Astrocyte (in vitro differentiated cells and primary cell): ENCODE measurements around the gene CSRP2. TPM values are rescaled to one million over a fixed set of nuclear protein-coding genes. Genes with fewer than 3 reads are reported as not detected.
A peak's percentile ranks its signal among the peaks of the same experiment; 100 is the strongest.

Experiments
- DNase-seq: peaks from one replicate; pipeline ENCODE4 v3.0.0-alpha.2; 2010; ENCODE audit warnings: low read depth
- FAIRE-seq: peaks from 2 replicates; lab custom pipeline; 2011; peaks lifted over from hg19 to GRCh38; lab: Jason Lieb, UNC
- H2AFZ ChIP-seq: 2 replicates; pipeline ENCODE4 v1.6.0; 2012; ENCODE audit warnings: low read depth, low read length, inconsistent platforms
- H3K27ac ChIP-seq: 2 replicates; pipeline ENCODE4 v1.5.1; 2011; ENCODE audit warnings: low read depth, low read length, inconsistent platforms
- H3K27me3 ChIP-seq: 2 replicates; pipeline ENCODE4 v1.6.0; 2011; ENCODE audit warnings: low read length, inconsistent platforms; ENCODE audit not compliant: insufficient read depth
- H3K36me3 ChIP-seq: 2 replicates; pipeline ENCODE4 v1.5.1; 2011; ENCODE audit warnings: low read length, inconsistent platforms; ENCODE audit not compliant: insufficient read depth
- H3K4me1 ChIP-seq: 2 replicates; pipeline ENCODE4 v1.5.1; 2011; ENCODE audit warnings: low read length, inconsistent platforms; ENCODE audit not compliant: insufficient read depth
- H3K4me2 ChIP-seq: 2 replicates; pipeline ENCODE4 v1.6.0; 2012; ENCODE audit warnings: low read length, inconsistent platforms
- H3K4me3 ChIP-seq: 2 replicates; pipeline ENCODE4 v1.5.1; 2011; ENCODE audit warnings: low read depth, mild to moderate bottlenecking, low read length, inconsistent platforms; ENCODE audit not compliant: insufficient read depth
- H3K79me2 ChIP-seq: 2 replicates; pipeline ENCODE4 v1.6.0; 2012; ENCODE audit warnings: mild to moderate bottlenecking, low read length, inconsistent platforms; ENCODE audit not compliant: insufficient read depth
- H3K9ac ChIP-seq: 2 replicates; pipeline ENCODE4 v1.6.0; 2012; ENCODE audit warnings: mild to moderate bottlenecking, low read length, inconsistent platforms
- H3K9me3 ChIP-seq: 2 replicates; pipeline ENCODE4 v1.5.1; 2012; ENCODE audit warnings: low read depth, mild to moderate bottlenecking, low read length, inconsistent platforms; ENCODE audit not compliant: insufficient read depth
- H4K20me1 ChIP-seq: 2 replicates; pipeline ENCODE4 v1.6.0; 2012; ENCODE audit warnings: low read length, inconsistent platforms; ENCODE audit not compliant: insufficient read depth
- H3K27ac Mint-ChIP-seq: one replicate; pipeline ENCODE4 v1.8.0; 2021; ENCODE audit warnings: mild to moderate bottlenecking, mixed read lengths; ENCODE audit not compliant: unreplicated experiment
- H3K27me3 Mint-ChIP-seq: one replicate; pipeline ENCODE4 v1.8.0; 2021; ENCODE audit warnings: low read depth, mixed read lengths; ENCODE audit not compliant: unreplicated experiment
- H3K36me3 Mint-ChIP-seq: one replicate; pipeline ENCODE4 v1.8.0; 2021; ENCODE audit warnings: low read depth, mixed read lengths; ENCODE audit not compliant: unreplicated experiment
- H3K4me1 Mint-ChIP-seq: one replicate; pipeline ENCODE4 v1.8.0; 2021; ENCODE audit warnings: low read depth, mixed read lengths; ENCODE audit not compliant: unreplicated experiment
- H3K4me3 Mint-ChIP-seq: one replicate; pipeline ENCODE4 v1.8.0; 2021; ENCODE audit warnings: mild to moderate bottlenecking, moderate library complexity, mixed read lengths; ENCODE audit not compliant: unreplicated experiment
- H3K9me3 Mint-ChIP-seq: one replicate; pipeline ENCODE4 v1.8.0; 2021; ENCODE audit warnings: mild to moderate bottlenecking, mixed read lengths; ENCODE audit not compliant: unreplicated experiment
- EZH2 ChIP-seq: IDR thresholded peaks from 2 replicates; pipeline ENCODE4 v1.6.1; 2012; ENCODE audit warnings: mild to moderate bottlenecking, low read length, inconsistent platforms; ENCODE audit not compliant: insufficient read depth
- total RNA-seq: library from RNA; stranded (reverse); gene quantifications from 2 replicates; pipeline ENCODE4 v1.2.1, GENCODE V29; 2021
- TF ChIP-seq, protein P1 (sequence below): IDR thresholded peaks from 2 replicates; pipeline ENCODE4 v1.5.1; 2011; ENCODE audit warnings: low read depth, mild to moderate bottlenecking, inconsistent platforms, low read length, moderate library complexity; ENCODE audit not compliant: insufficient read depth

CSRP2 gene
- total RNA-seq, 1 donor from 2014 or later: 265 TPM

DNA sequence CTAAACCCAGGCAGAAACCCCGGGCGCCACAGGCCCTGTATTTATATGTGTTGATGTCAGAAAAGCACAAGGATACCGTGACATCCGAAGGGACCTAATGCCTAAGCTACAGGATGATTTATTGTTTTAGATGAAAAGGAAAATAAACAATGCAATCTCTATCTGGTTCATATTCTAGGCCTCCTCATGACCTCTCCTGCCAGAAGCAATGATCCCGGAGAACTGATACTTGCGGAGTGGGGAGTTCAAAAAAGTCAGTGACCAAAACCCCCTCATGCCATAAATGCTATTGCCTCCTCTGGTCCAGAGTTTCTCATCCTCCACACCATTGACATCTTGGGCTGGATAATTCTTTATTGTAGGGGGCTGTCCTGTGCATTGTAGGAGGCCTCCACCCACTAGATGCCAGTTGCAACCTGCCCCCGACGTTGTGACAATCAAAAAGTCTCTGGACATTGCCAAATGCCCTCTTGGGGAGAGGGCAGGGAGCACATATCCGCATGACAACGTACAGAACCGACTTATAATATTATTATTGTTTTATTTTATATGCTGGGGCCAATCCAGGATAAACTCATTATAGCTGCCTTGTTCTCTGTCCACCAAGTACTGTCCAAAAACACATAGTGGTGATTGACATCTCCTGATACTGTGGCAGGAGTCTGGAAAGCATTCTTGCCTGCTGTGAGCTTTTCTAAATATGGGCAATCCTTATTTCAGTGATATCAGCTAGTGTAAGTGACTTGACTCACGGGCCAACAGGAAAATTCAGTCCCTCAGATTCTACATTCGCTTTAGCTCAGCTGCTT lies 1.1 kb upstream of the CSRP2 start:
- Mint-ChIP-seq H3K27ac (peak overlapping the region; percentile 98), H3K36me3 (peaks cover under 1% of the 10 kb centered on the region), H3K4me3 (peak overlapping the region; percentile 93), H3K27me3 (no peaks in the 10 kb centered on the region), H3K9me3 (peaks cover 5% of the 10 kb centered on the region), H3K4me1 (peaks cover 46% of the 10 kb centered on the region)
- Histone ChIP-seq H3K9ac (peak overlapping the region; percentile 94), H3K9me3 (peaks cover 3% of the 10 kb centered on the region), H3K4me2 (peak overlapping the region; percentile 95), H2AFZ (peak overlapping the region; percentile 76), H3K79me2 (peaks cover 35% of the 10 kb centered on the region), H3K4me3 (peak overlapping the region; percentile 66), H3K27me3 (no peaks in the 10 kb centered on the region), H3K27ac (peak overlapping the region; percentile 94), H3K36me3 (no peaks in the 10 kb centered on the region), H3K4me1 (peaks cover 20% of the 10 kb centered on the region), H4K20me1 (peaks cover 13% of the 10 kb centered on the region)
- TF ChIP-seq, protein P1, sequence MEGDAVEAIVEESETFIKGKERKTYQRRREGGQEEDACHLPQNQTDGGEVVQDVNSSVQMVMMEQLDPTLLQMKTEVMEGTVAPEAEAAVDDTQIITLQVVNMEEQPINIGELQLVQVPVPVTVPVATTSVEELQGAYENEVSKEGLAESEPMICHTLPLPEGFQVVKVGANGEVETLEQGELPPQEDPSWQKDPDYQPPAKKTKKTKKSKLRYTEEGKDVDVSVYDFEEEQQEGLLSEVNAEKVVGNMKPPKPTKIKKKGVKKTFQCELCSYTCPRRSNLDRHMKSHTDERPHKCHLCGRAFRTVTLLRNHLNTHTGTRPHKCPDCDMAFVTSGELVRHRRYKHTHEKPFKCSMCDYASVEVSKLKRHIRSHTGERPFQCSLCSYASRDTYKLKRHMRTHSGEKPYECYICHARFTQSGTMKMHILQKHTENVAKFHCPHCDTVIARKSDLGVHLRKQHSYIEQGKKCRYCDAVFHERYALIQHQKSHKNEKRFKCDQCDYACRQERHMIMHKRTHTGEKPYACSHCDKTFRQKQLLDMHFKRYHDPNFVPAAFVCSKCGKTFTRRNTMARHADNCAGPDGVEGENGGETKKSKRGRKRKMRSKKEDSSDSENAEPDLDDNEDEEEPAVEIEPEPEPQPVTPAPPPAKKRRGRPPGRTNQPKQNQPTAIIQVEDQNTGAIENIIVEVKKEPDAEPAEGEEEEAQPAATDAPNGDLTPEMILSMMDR: no peak
- TF ChIP-seq EZH2: no peak
- FAIRE-seq (peak; percentile 32), DNase-seq (no peak)

DNA sequence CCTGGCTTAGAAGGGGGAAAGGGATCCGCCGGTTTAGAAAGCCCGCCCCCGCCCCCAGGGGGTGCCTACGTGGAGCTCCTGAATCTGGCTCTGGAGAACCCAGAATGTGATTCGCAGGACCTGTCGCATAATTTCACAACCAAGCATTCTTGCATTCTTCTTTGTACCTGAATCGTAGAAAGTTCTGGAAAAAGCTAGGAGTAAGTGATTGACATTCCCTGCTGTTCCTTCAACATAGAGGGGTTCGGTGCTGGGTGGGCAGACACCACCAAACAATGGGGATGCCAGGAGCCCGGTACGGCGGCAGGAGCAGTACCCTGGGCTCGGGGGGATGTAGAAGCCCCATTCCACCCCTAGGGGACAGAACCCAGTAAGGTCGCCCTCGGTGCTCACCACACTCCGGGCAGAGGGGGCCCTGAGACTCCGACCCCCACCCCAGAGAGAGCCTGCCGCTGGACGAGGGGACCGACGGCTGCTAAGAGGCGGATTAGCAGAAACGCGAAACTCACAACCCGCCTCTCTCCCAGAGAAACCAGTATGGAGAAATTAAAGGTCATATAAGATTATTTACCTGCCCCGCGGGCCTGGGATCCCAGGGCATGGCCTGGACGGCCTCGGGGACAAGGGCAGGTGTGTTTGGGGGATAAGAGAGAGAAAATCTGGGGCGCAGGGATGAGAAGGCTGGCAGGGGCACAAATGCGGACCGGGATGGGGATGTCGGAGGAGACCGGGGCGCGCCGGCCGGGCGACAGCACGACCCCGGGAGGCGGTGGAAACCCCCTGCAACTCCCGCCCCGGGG lies 520 bp downstream of the CSRP2 start:
- no peaks in the 10 kb centered on the region for H3K36me3 ChIP-seq

More for the DNA sequence above, 520 bp downstream of the CSRP2 start:
- peak overlapping the region; percentile 92 for H3K27ac Mint-ChIP-seq
- peaks cover 20% of the 10 kb centered on the region for H3K4me1 ChIP-seq
- peak overlapping the region; percentile 99 for H3K4me3 Mint-ChIP-seq
- FAIRE-seq (no peak), DNase-seq (no peak)
- H3K4me3 ChIP-seq: peak overlapping the region; percentile 95
- peaks cover 28% of the 10 kb centered on the region for H4K20me1 ChIP-seq
- H3K4me2 ChIP-seq: peak overlapping the region; percentile 95
- H3K36me3 Mint-ChIP-seq: peaks cover 8% of the 10 kb centered on the region
- H3K27ac ChIP-seq: peak overlapping the region; percentile 75
- H2AFZ ChIP-seq: peak overlapping the region; percentile 46
- no peaks in the 10 kb centered on the region for H3K9me3 Mint-ChIP-seq
- peaks cover 40% of the 10 kb centered on the region for H3K4me1 Mint-ChIP-seq
- no peaks in the 10 kb centered on the region for H3K27me3 Mint-ChIP-seq
- TF ChIP-seq, protein P1: no peak
- TF ChIP-seq EZH2: no peak
- peaks cover 51% of the 10 kb centered on the region for H3K79me2 ChIP-seq
- no peaks in the 10 kb centered on the region for H3K9me3 ChIP-seq
- H3K27me3 ChIP-seq: no peaks in the 10 kb centered on the region
- H3K9ac ChIP-seq: peak overlapping the region; percentile 94
